H1 (cell line): ENCODE measurements around the gene SRI.

Experiments used
- BRCA1 ChIP-seq: IDR thresholded peaks from 2 replicates; pipeline ENCODE4 v1.6.1; 2012; ENCODE audit warnings: low read depth, low read length, improper control_type of control experiment
- CREB1 ChIP-seq: IDR thresholded peaks from 2 replicates; pipeline ENCODE4 v1.6.1; 2012; ENCODE audit warnings: inconsistent platforms
- EZH2 ChIP-seq: fragments of 200-600 bp; sonication (generic); IDR thresholded peaks from 2 replicates; pipeline ENCODE4 v1.7.1; 2012; ENCODE audit warnings: low read depth, mild to moderate bottlenecking, moderate library complexity, low read length, inconsistent platforms; ENCODE audit not compliant: severe bottlenecking
- HDAC2 ChIP-seq, 2 experiments: fragments of 300-600 bp in 1 of 2; sonication (generic) in 1 of 2; IDR thresholded peaks; 2 replicates each; pipeline ENCODE4 v1.6.1; 2011 to 2012; ENCODE audit warnings: low read depth in 2 of 2, low read length in 2 of 2, mild to moderate bottlenecking in 2 of 2, moderate library complexity in 2 of 2, borderline replicate concordance in 1 of 2, inconsistent platforms in 1 of 2
- KDM1A ChIP-seq: fragments of 200-600, 300-600 bp; sonication (generic); IDR thresholded peaks from 2 replicates; pipeline ENCODE4 v1.7.1; 2016; ENCODE audit warnings: mild to moderate bottlenecking, low read length, borderline replicate concordance
- KDM5A ChIP-seq: fragments of 200-600 bp; IDR thresholded peaks from 2 replicates; pipeline ENCODE4 v1.7.1; 2012; ENCODE audit warnings: mild to moderate bottlenecking, low read length, inconsistent platforms, mixed read lengths
- POLR2A ChIP-seq, 2 experiments: IDR thresholded peaks; 1 replicate in 1 of 2; 2 replicates in 1 of 2; pipeline ENCODE4 v1.6.1; 2011; ENCODE audit warnings: low read depth in 2 of 2, low read length in 2 of 2, mild to moderate bottlenecking in 2 of 2; ENCODE audit errors: control extremely low read depth in 1 of 2
- POLR2AphosphoS5 ChIP-seq: IDR thresholded peaks from 2 replicates; pipeline ENCODE4 v1.6.1; 2011; ENCODE audit warnings: low read depth, low read length
- SIN3A ChIP-seq, 2 experiments: IDR thresholded peaks in 1 of 2; conservative IDR thresholded peaks in 1 of 2; 2 replicates each; pipeline ENCODE4 v1.6.1; 2011 to 2012; ENCODE audit warnings: low read length in 2 of 2, improper control_type of control experiment in 1 of 2, low read depth in 1 of 2, mild to moderate bottlenecking in 1 of 2
- SP1 ChIP-seq: IDR thresholded peaks from 2 replicates; pipeline ENCODE4 v1.6.1; 2011; ENCODE audit warnings: low read depth, low read length
- SRF ChIP-seq: IDR thresholded peaks from 2 replicates; pipeline ENCODE4 v1.6.1; 2011; ENCODE audit warnings: mild to moderate bottlenecking, low read depth, low read length, moderate library complexity
- TAF1 ChIP-seq: IDR thresholded peaks from 2 replicates; pipeline ENCODE4 v1.6.1; 2011; ENCODE audit warnings: mild to moderate bottlenecking, low read depth, low read length
- TF ChIP-seq, protein P1 (sequence below), 3 experiments: IDR thresholded peaks; 1 replicate in 2 of 3; 2 replicates in 1 of 3; pipeline versions ENCODE4 v1.5.1 to v1.6.1; 2011; ENCODE audit warnings: low read length in 3 of 3, mild to moderate bottlenecking in 3 of 3, inconsistent platforms in 2 of 3, low read depth in 1 of 3, moderate library complexity in 1 of 3; ENCODE audit not compliant: insufficient read depth in 1 of 3; ENCODE audit errors: control extremely low read depth in 1 of 3
- TF ChIP-seq, protein P2 (sequence below): IDR thresholded peaks from 2 replicates; pipeline ENCODE4 v1.6.1; 2012; ENCODE audit warnings: inconsistent platforms

DNA sequence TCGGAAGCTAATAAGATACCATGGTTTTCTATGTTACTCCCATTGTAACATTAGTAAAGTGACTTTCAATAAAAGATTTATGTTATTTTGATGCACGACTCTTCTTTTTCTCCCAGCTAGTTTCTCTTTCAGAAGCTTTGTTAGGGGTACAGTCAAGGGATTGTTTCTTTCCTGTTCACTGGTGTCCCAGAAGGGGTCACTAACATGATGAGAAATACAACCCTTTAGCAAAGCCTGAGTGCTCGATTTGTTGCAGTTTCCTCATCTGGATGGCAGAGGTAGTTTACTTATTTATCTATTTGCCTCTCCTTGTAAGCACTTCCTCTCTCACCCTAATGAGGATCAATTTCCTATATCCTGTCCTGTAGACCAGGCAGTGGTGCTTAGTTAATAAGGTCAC is 17.0 kb downstream of the SRI start:
- TF ChIP-seq SRF (no peak), KDM5A (no peak), HDAC2 (IDR thresholded peaks at IDR 0.05; ENCODE audit: borderline replicate concordance in 1 of 2, low read depth in 2 of 2, low read length in 2 of 2) (no peak), BRCA1 (no peak), POLR2AphosphoS5 (no peak), CREB1 (no peak), TAF1 (no peak), EZH2 (no peak), POLR2A (IDR thresholded peaks at IDR 0.05; ENCODE audit: control extremely low read depth in 1 of 2, low read depth in 2 of 2, low read length in 2 of 2) (no peak), KDM1A (no peak), SIN3A (conservative IDR thresholded peaks at IDR 0.05 in 1 of 2, IDR thresholded peaks at IDR 0.05 in 1 of 2; ENCODE audit: low read depth in 1 of 2, low read length in 2 of 2) (no peak), SP1 (no peak)
- TF ChIP-seq, protein P1, sequence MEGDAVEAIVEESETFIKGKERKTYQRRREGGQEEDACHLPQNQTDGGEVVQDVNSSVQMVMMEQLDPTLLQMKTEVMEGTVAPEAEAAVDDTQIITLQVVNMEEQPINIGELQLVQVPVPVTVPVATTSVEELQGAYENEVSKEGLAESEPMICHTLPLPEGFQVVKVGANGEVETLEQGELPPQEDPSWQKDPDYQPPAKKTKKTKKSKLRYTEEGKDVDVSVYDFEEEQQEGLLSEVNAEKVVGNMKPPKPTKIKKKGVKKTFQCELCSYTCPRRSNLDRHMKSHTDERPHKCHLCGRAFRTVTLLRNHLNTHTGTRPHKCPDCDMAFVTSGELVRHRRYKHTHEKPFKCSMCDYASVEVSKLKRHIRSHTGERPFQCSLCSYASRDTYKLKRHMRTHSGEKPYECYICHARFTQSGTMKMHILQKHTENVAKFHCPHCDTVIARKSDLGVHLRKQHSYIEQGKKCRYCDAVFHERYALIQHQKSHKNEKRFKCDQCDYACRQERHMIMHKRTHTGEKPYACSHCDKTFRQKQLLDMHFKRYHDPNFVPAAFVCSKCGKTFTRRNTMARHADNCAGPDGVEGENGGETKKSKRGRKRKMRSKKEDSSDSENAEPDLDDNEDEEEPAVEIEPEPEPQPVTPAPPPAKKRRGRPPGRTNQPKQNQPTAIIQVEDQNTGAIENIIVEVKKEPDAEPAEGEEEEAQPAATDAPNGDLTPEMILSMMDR (IDR thresholded peaks at IDR 0.05; ENCODE audit: control extremely low read depth in 1 of 3, insufficient read depth in 1 of 3, low read depth in 1 of 3, low read length in 3 of 3), result no peak
- TF ChIP-seq, protein P2, sequence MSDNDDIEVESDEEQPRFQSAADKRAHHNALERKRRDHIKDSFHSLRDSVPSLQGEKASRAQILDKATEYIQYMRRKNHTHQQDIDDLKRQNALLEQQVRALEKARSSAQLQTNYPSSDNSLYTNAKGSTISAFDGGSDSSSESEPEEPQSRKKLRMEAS, result no peak
